ENCODE results near the gene TIFAB.

TIFAB gene

GRCh38 chr5:135456238-135457099 is 4.3 kb upstream of the TIFAB start:
- DNase-seq, result no peak

DNA sequence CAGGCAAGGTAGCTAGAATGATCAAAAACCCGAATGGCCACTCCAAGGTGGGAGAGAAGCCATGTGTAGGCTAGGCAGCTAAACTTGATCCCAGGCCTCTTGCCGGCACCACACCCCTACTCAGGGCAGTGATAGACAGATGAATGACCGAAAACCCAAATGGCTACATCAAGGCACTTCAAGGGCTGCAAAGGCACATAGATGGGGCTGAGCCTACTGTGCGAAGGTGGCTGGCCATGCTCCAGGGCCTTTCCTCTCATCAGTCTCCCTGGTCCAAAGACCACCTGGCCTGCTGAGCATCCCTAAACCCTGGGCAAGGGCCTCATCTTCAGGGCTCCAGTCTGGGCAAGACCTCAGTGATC is 3.7 kb upstream of the TIFAB start:
- DNase-seq, result no peak

GRCh38 chr5:135454946-135455345 is 2.8 kb upstream of the TIFAB start:
- DNase-seq, result no peak

- DNase-seq, result no peak
Measured at GRCh38 chr5:135453613-135454012, 1.5 kb upstream of the TIFAB start.

- DNase-seq, result no peak
Measured at GRCh38 chr5:135451581-135452320, 400 bp downstream of the TIFAB start.

DNA sequence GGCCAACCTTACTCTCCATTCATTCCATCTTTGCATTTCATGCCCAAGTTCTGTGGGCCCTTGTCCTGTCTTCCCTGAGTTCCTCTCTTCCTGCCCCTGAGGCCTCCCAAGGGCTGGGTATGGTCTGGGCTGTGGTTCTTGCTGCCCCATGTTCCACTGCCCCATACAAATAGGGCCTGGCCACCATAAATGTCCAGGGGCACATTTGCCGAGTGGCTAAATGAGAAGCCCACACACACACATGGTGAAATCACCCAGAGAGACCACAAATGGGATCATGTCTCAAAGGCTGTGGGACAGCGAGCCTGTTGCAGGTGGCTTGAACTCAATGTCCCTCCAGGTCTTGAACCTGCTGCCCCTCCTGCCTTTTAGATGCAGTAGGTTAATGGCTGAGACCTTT is 1.2 kb downstream of the TIFAB start:
- no peak for DNase-seq

- no peak for DNase-seq
Measured at GRCh38 chr5:135450336-135450735, 1.8 kb downstream of the TIFAB start.

GRCh38 chr5:135449644-135450043 is 2.5 kb downstream of the TIFAB start:
- DNase-seq, result no peak

DNA sequence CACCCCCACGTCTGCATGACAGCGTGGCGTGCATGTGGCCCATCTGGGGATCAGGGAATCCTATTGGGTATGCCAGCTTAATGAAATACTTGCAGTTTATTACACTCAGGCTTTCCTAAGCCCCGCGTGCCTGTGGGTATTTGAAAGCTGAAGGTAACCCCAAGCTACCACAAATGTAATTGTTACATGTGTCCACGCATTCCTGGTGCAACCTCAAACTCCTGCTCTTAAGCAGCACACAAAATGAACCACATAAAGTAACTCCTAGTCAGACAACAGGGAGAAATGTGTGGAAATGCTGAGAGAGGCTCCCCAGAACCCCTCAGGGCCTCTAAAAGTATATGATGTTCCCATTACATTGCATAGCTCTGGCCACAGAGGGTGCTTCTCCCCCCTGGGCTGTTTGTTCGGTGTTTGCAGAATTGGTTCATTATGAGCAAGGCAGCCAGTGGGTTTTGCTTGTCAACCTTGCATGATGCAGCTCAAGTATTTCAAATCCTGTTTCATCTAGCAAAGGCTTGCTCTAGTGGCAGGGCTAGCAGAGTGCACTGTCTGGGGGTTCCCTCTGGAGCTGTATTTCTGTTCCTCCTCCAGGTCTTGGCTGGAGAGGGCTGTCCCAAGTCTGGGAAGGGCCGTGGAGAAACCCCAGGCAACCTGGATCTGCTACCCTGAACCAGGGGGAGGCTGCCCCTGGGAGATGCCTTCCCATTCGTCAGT is 3.2 kb downstream of the TIFAB start:
- DNase-seq, result no peak

DNA sequence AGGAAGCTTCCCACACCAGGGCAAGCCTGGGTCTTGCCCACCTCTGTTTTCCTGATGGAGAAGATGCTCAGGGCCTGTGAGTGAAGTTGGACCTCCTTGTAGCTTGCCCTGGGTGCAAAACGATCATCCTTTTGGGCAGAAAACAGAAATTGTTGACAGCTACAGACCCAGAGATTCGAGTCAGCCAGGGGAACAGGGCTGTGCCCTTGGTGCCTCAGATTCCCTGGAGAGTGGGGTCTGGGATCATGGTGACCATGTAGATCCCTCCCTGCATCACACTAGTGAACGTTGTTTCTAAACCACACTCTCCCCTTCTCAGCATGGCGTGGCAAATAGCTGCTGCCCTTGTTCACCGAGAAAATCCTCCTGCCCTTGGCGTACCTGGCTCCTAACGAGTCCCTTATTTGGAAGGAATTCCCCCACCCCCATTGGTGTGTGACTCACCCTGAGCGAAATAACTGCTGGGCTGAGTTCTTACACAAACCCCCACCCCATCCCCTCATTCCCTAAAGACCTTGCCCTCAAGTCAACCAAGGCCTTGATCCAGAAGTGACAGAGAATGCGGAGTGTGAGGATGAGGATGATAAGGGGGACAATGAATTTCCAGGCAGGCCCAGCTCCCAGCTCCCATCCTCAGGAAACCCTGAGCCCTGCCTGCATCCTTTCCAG is 3.9 kb downstream of the TIFAB start:
- no peak for DNase-seq

DNA sequence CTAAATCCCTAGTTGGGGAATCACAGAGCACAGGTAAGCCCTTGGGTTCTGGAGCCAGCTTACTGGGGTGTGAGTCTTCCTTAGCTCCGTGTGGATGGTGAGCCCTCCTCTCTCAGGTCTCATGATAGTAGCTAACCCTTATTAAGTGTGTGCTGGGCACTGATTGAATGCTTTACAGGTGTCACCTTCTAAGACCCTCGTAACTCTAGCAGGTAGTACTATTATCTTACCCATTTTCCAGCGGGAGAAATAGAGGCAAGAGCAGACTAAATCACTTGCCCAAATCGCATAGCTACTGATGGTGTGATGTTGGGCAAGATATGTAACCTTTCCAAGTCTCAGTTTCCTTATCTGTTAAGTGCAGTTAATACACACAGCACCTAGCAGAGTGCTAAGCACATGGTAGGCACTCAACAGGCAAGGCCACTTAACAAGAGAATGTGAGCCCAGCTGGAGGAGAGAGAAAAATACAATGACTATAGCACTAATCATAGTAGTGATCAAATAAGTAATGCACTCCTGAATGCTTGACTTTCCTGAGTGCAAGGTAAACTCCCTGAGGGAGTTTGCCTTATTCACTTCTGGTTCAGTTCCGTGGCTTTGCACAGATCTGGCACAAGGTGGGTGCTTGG is 4.7 kb downstream of the TIFAB start, which contains the start of gene DCANP1:
TSS of gene DCANP1 (minus strand) at position 51 of the 632 bp plus-strand sequence. CDS start 240 bp downstream, outside the sequence.
- no peak for DNase-seq

DNA sequence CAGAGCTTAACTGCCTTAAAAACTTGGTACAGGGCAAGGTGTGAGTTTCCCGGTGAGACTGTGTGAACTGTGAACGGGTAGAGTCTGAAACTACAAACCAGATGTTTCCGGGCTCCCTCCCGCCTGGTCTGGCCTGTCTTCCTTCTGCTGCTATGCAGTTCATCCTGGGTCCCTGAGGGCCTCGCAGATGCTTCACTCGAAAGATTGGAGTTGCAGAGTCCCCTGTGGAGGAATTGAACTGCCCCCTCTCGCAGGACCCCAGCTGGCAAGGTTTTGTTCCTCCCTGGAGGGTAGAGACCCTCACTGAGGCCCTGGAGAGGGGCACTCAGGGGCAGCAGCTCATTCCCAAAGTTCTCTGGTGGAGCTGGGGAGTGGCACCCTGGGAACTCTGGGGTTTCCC is 5.5 kb downstream of the TIFAB start:
- no peak for DNase-seq

- no peak for DNase-seq
Measured at GRCh38 chr5:135446206-135446605, 5.9 kb downstream of the TIFAB start.

- DNase-seq, result no peak
Measured at GRCh38 chr5:135445306-135445985, 6.7 kb downstream of the TIFAB start.

- DNase-seq, result no peak
Measured at GRCh38 chr5:135444881-135445280, 7.3 kb downstream of the TIFAB start.

DNA sequence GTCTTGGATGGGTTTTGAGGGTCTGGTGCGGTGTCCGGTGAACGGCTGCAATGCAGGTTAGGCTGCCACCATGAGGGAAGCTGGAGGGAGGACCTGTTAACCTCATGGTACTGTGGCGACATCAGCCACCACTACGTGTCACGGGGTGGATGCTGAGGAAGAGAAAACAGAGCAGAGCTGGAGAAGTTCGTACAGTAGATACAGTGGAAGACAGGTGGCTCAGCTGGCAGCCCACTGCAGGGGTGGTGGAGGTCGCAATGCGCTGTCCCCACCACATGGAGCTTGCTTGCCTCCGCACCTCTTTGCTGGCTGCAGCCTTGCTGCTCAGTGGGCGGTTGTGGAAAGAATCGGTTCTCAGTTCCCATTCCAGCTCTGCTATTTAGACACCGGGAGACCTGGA is 7.8 kb downstream of the TIFAB start:
- DNase-seq, result no peak

DNA sequence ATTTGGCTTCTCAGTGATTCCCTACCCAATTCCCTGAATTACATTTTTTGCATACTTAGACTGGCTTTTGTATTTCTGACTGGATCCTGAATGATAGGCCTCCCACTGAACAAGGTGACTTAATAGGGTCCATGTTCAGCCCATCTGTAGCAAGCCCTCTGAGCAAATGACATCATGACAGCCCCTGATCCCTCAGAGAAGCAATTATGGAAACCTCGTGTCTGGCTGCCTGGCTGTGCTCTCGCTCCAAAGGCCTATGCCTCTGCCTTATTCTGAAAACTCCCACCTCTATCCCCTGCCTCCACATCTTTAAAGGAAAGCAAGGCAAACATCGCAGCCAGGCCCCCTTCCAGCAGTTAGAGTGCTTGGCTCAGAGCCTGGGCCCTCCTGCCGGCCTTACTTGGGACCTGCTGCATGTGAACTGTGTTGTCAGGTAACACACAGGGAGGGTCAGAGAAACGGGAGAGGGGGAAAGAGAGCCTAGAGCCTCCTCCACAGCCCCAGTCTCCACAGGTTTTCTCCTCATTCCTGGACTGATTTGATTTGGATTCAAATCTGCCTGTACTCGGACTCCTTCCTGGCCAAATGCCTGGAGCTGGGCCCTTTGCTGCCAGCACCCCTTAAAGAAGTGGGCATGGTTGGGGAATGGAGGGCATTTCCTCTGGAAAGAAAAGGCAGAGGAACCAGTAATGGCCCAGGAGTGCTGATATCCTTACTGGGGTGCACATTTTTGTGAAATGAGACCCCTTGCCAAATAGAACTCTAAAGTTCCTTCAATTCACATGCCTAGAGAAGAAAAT is 8.8 kb downstream of the TIFAB start:
- DNase-seq, result no peak

GRCh38 chr5:135442431-135443160 is 9.6 kb downstream of the TIFAB start:
- DNase-seq, result no peak

DNA sequence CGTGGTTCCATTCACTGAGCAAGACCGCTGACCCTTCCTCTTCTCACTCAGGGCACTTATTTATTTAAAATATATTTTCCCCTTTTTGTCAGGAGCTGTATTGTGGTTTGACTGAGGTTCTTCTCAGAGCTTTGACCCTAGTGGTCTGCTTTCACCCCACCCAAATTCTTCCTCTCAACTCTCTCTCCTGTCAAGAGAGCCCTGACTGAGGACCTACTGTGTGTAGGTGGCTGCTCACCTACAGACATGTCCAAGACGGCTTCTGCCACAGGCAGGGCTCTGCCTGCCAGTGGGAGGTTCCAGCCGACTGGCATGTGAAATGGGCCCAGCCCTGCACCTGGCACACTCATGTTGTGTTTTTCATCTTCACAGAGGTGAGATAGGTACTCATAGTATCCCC is 10.2 kb downstream of the TIFAB start:
- DNase-seq, result no peak

DNA sequence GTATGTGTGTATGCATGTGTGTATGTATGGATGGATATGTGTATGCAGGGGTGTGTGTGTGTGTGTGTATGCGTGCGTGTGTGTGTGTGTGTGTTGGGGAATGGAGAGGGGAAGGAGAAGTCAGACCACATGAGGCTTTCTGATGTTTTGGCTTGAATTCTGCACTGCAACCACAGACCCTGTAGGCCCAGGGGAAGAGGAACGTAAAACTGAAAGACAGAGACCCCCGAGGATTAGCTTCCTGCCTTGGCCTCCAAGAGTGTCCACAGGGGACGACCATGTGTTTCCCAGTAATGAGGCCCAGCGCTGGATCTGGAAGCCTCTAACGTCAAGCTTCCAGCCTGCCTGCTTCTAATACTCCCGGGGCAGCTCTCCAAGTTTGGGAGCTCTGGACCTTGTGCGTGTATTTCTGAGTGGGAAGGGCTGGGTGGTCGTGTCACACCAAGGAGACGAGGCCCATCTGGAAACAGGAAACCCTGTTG is 10.8 kb downstream of the TIFAB start:
- no peak for DNase-seq
